Measurements from ENCODE around the gene GOLGA6L10.
"Not testable (repeated sequence)": the region's sequence is repeated elsewhere in the genome, so short reads cannot be mapped to it uniquely, and the experiment has no call there.

Gene GOLGA6L10

DNA sequence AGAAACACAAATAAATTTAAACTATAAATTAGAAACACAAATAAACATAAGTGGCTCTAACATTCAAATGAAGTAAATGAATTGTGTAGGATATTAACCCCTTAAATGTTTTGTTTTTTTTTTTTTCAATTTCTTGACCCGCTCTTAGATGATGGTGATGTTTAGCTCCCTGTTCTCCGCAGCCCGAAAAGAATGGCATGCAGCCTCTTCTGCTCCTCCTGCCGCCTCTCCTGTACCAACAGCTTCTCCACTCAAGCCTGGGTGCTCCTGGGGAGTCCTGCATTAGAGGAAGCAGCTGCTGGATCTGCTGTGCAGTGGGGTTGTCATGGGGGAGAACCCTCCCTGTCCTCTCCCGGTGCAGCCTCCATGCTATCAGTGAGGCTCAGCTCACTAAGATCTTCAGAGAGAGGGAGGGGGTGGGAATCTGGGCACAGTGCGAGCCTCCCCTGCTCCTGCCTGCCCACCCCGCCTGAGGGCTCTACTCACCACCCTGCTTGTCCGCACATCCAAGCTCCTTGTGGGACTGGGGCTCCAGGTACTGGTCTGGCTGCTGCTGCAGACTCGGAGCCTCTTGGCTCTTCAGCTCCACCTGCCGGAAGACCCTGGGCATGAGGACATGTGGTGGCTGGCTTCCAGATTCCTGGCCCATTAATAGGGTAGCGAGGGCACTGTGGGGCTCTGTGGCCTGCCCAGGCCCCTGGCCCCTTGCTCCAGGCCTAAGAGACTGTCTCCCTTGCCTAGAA lies 6.5 kb downstream of the GOLGA6L10 start:
- DNase-seq, result not testable (repeated sequence)

DNA sequence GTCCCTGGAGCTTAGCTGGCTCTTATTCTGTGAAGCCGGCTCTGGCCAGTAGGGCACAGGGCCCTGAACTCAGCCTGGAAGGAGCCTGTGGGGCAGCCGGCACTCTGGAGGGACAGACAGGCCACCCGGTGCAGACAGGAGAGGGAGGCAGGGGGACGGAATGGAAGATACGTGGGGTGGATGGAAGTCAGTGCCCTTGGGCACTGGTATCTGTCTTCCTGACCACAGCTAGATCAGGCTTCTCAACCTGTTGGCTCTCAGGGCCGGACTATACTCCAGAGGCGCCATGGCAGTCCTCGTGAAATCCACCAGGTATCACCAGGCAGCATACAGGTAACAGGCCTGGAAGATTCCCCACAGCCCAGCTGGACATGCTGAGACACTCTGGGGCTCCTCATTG lies 10.7 kb downstream of the GOLGA6L10 start:
- DNase-seq, result not testable (repeated sequence)

DNA sequence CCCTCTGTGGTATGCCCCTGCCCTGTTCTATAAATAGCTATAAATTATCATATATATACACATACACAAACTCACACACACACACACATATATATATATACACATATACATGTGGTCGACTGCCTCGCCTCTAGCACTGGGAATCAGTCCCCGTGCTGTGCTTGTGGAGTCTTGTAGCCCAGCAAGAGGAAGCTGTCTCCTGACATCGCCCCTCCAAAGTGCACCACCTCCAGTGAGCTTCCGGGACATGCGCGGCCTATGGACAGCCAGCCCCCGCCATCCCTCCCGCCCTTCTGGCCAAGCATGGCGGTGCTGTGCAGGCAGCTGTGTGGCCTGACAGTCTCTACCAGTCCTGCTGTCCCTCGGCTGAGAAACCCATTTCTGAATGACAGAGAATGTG lies 11.2 kb downstream of the GOLGA6L10 start:
- not testable (repeated sequence) for DNase-seq

DNA sequence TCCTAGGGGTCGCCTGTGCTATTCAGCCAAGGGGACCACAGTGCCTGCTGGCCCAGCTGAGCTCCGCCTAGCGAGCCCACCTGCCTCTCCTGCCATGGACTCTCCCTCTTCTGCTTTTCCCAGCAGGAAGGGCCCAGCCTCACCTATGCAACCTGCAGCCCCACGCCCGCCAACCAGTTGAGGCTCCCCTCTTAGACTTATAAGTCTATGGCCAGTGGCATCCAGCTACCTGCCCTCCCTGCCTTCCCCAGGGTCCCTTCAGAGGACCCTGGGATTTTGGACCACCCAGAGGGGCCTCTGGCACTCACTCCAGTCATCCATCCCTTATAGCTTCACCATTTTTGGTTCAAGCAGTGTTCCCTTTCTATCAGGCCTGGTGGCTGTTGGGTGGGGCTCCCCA lies 12.2 kb downstream of the GOLGA6L10 start:
- not testable (repeated sequence) for DNase-seq

DNA sequence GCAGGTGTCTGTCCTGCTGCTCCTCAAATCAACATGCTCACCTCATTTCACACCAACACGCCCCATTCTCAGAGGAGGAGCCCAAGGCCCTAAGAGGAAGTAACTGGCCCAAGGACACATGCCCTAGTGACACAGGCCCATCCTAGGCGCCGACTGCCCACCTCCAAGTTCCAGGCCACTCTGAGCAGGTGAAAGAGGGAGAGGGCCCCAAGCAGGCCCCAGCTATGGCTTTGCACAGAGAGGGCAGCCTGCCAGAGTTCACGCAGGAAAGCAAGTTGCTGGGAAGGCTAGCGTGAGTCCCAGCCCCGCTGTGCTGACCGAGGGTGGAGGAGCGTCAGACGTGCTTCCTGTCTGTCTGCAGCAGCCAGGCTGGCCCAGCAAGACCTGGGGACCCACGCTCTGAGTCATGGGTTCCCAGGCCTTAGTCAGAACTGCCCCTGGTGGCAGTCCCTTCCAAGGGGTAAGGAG lies 13.1 kb downstream of the GOLGA6L10 start:
- not testable (repeated sequence) for DNase-seq

DNA sequence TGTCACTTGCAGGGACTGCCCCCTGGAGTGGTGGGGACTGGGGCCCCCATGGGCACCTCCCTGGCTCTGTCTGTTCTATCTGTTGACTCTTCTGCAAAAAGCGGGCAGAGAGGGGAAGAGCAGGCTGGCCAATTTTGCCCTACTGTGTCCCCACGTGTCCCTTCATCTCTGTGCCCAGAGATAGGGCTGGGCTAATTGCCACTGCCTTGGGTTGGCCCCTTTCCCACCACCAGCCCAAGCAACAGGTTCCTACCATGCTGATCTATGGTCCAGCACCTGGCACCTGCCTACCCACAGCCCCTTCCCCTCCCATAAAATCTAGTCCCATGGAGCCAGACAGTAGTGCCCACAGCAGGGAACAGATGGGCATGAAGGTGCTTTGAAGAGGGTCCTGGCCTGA lies 14.3 kb downstream of the GOLGA6L10 start:
- not testable (repeated sequence) for DNase-seq

DNA sequence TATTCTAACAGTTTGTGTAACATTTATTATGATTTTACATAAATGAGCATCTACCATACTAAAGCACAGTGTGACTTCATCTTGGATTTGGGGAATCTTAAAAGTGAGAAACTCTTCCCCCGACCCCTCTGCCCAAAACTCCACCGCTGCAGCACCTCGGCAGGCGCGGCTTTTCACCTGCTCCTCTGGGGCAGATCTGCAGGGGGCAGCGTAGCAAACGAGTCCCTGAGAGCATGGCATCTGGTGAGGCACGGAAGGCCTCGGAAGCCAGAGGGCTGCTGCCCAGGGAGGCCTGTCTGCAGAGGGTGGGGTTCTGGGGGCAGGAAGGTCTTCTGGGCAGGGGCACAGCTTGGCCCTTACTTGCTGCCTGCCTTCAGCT lies 14.7 kb downstream of the GOLGA6L10 start:
- DNase-seq, result not testable (repeated sequence)

DNA sequence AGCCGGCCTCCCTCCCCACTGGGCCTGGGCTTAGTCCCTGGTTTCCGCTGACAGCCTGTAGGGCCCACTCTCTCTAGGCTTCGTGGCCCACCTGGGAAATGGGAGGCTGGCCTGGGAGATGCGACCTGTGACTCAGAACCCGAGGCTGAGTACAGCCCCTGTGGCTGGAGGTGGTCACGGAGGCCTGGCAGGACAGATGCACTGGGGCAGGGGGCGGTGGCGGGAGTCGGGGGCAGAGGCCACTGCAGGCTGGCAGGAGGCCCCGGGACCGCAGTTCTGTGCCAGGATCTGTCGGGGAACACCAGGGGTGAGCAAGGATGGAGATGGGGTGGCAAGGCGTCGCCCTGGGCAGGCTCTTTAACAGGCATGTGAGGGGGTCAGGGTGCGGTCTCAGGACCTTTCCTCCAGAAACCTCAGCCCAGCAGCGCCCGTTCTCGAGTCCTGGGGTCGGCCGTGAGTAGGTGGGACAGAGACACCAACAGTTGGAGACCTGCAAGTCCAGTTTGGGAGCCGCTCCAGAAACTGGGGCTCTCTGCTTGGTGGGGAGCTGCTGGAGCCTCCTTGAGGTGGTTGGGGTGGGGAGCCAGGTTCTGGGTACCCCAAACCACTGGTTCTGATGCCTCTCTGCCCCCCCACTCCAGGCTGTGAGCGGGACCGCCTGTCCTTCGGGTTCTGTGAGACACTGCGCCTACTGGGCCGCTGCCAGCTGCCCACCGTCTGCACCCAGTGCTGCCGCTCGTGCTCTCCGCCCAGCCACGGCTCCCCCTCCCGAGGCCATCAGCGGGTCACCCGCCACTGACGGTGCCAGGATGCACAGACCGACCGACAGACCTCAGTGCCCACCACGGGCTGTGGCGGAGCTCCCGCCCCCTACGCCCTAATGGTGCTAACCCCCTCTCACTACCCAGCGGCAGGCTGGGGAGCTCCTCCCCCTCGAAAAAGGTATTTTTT lies 15.4 kb downstream of the GOLGA6L10 start:
- not testable (repeated sequence) for DNase-seq

DNA sequence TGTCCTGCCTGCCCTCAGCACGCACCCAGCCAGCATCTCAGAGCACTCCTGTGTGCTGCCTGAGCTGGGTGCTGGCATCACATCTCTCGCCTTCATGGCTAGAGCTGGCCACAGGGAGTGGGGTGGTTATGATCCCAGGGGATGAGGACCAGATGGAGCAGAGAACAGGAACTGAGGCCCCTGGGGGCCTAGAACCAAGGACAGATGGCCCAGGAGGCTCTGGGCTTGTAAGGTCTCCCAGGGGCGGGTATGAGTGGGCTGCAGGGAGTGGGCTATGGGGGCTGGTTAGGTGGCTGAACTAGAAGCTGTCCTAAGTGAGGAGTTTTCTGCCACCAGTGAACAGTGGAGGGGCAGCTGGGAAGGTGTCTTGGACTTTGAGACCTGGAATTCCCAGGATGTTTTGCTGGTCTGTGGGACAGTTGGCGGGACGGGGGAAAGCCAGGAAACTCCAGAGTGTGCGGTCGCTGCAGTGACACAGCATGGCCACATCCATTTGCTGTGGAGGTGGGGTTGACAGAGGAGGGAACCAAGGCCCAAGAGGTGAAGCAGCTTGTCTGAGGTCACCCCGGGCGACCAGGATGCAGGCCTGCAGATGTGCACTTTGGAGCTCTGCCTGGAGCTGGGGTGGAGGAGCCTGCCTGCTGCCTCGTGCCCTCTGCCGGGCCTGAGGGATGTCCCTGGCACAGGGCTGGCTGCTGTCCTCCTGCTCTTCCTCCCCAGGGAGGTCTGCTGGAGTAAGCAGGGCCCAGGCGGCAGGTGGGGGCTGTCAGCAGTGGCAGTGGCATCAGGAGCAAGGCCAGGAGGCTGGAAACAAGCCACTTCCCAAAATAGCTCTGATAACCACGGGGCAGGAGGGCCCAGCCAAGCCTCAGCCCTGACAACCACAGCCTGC lies 16.3 kb downstream of the GOLGA6L10 start:
- not testable (repeated sequence) for DNase-seq

DNA sequence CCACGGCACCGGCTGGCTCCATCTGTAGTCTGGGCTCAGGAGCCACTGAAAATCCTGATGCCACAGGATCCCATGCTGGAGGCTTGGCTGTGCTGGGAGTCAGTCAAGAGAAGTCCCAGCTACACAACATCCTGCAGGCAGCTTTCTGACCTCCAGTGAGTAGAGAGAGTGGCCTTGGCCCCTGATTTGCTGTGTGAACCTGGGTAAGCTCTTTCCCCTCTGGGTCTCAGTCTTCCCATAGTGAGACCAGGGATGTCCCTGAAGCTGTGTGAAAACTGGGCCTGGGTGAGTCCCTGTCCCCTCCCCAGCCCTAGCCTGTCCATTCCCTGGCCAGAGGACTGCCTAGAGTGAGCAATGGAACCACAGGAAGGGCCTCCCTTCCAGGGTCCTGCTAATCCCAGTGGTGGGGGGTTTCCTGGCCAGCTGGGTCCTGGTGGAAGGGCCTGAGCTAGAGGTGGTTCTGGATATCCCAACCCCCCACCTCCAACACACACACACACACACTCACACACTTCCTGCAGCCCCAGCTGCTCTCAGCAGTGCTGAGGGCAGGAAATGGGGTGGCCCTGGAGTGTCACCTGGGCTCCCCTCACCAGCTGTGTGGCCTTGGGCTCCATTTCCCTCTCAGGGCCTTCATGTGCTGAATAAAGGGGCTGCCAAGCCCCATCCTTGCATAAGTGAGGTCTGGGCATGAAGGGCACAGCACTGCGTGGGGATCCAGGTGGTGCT lies 17.5 kb downstream of the GOLGA6L10 start:
- DNase-seq, result not testable (repeated sequence)

DNA sequence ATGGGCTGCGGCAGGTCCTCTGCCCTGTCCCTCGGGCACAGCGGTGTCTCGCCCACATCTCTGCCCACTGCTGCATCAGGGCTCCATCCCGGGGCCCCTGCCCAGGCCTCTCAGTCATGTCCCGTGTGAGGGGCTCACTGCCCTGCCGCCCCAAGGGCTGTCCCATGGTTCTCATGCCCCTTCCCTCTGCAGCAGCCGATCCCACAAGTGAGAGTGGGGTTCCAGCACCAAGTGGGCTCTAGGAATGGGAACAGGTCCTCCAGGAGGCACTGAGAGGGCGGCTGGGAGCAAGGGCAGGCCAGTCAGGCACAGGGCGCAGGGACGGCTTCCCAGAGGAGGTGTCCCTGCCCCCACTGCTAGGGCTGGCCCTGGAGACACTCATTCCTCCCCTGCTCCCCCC lies 18.4 kb downstream of the GOLGA6L10 start:
- DNase-seq, result not testable (repeated sequence)

DNA sequence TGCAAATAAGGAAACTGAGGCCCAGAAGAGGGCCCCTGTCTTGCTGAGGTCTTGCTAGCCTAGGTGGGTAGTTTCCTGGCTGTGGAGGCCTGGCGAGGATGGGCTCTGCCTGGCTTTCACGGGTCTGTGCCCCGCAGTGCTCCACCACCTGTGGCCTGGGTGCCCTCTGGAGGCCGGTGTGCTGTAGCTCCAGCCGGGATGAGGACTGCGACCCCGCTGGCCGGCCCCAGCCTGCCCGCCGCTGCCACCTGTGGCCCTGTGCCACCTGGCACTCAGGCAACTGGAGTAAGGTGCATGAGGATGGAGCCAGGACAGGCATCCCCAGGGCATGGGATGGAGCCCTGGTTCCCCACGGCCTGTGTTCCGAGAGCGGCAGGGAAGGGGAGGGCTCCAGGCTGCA lies 20.2 kb downstream of the GOLGA6L10 start:
- DNase-seq, result not testable (repeated sequence)

DNA sequence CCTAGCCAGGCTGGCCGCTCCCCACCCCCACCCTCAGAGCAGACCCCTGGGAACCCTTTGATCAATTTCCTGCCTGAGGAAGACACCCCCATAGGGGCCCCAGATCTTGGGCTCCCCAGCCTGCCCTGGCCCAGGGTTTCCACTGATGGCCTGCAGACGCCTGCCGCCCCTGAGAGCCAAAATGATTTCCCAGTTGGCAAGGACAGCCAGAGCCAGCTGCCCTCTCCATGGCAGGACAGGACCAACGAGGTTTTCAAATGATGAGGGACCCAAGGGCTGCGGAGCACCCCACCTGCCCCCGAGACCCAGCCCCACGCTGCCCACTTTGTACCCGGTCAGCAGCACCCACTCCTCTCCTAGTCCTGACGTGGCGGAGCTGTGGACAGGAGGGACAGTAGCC lies 21.9 kb downstream of the GOLGA6L10 start:
- not testable (repeated sequence) for DNase-seq

DNA sequence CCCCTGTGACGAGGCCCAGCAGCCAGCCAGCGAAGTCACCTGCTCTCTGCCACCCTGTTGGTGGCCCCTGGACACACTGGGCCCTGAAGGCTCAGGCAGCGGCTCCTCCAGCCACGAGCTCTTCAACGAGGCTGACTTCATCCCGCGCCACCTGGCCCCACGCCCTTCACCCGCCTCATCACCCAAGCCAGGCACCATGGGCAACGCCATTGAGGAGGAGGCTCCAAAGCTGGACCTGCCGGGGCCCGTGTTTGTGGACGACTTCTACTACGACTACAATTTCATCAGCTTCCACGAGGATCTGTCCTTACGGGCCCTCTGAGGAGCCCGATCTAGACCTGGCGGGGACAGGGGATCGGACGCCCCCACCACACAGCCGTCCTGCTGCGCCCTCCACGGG lies 22.4 kb downstream of the GOLGA6L10 start:
- not testable (repeated sequence) for DNase-seq

DNA sequence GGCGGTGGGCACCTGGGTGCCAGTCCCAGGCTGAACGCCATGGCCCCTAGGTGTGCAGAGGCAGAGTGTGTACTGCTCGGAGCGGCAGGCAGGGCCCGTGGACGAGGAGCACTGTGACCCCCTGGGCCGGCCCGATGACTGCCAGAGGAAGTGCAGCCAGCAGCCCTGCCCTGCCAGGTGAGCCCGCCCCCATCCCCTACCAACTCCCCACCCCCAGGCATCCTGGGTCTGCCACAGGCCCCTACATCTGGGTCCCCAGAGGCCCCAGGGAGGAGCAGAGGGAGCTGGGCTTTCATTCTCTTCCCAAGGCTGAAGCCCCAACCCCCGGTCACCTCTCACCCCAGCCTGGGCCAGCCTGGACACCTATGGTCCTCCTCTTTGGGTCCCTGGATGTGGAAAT lies 23.6 kb downstream of the GOLGA6L10 start:
- DNase-seq, result not testable (repeated sequence)

DNA sequence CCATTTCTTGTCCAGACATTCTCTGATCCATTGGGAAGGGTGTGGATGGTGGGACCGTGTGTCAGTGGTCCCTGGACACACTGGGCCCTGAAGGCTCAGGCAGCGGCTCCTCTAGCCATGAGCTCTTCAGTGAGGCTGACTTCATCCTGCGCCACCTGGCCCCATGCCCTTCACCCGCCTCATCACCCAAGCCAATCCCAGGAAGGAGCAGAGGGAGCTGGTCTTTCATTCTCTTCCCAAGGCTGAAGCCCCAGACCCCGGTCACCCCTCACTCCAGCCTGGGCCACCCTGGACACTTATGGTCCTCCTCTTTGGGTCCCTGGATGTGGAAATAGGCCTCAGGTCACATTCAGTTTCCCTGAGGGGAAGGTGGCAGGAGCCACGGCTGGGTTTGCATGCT lies 24.4 kb downstream of the GOLGA6L10 start:
- not testable (repeated sequence) for DNase-seq

DNA sequence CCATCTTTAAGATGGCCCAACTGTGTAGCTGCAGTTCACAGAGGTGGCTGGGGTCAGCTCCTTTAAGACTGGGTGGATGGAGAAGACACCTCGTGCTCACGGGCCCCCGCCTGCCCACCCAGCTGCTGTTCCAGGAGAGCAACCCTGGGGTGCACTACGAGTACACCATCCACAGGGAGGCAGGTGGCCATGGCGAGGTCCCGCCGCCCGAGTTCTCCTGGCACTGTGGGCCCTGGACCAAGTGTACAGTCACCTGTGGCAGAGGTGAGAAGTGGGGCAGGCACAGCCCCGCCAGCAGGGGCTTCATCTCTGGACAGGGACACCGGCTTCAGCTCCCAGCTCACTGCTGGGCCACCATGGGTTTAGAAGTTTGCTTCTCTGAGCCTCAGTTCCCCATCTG lies 26.8 kb downstream of the GOLGA6L10 start:
- not testable (repeated sequence) for DNase-seq

DNA sequence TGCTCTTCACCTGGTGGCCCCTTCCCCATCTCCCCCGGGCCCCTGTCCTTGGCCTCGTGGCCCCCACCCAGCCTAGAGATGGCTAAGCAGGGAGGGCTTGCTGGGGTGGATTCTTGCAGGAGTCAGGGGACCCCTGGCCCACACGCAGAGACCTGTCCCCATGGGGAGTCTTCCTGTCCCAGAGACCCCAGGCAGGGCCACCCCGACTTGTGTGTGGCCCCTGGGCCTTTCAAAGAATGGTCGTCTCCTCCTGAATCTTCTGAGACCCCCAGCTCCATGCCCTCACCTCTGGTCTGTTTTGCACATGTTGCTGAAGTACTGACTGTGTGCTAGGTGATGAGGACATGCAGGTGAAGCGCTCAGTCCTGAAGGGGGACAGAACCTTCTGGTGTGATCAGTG lies 28.4 kb downstream of the GOLGA6L10 start:
- DNase-seq, result not testable (repeated sequence)

DNA sequence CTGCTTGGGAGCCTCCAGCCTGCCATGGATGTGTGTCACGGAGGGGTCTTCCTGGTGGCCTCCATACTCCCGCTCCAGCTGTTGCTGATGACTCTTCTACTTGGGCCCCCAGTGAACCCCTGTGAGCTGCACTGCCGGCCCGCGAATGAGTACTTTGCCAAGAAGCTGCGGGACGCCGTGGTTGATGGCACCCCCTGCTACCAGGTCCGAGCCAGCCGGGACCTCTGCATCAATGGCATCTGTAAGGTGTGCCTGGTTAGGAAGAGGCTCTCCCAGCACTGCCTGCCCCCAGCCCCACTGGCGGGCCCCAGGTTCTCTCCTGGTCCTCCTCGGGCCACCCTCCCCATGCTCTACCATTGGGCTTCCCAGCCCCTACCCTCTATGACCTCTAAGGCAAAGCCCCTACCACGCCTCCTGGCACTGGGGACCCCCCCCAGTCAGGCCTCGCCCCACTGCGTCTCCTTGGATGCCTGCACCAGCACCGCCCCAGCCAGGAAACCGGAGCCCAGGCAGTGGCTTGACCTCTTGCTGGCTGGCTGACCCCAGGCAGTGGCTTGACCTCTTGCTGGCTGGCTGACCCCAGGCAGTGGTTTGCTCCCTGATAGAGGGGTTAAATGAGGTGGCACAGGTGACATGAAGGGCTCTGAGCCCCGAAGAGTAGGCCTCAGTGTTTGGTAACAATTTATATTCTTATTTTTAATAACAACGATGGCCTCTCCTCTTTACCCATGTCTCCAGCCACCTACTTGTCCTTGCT lies 29.6 kb downstream of the GOLGA6L10 start:
- not testable (repeated sequence) for DNase-seq

DNA sequence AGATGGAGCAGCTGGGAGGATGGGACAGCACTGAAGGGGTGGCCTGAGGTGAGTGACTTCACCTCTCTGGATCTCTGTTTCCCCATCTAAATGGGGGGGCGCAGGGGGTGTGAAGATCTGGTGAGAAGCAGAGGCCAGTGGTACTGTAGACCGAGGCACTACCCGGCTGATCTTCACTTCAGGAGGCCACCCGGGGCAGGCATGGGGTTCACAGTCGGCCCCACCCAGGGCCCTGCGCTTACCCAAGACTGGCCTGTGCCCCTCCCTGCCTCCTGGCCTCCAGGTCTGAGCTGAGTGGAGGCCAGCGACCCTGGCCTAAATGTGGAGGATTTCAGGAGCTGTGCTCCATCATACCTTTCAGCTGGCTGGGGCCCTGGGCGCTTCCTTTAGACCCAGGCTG lies 31.0 kb downstream of the GOLGA6L10 start:
- DNase-seq, result not testable (repeated sequence)

DNA sequence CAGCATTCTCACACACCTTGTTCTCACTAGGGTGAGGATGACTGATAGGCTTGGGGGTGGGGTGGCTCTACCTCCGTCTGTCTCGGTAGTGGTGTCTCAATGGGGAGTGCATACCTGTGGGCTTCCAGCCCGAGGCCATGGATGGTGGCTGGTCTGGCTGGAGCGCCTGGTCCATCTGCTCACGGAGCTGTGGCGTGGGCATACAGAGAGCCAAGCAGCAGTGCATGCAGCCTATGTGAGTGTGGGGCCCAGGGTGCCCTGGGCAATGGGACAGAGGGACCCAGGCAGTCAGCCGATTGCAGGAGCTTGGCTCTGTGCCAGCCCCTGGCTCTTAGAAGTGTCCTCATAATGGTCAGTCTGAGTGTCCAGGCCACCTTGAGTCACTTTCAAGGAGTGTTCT lies 31.8 kb downstream of the GOLGA6L10 start:
- not testable (repeated sequence) for DNase-seq
